ENCODE data around the gene TTYH3.

The TTYH3 gene

GRCh38 chr7:2628130-2628482, 3.7 kb upstream of the TTYH3 start:
- Mint-ChIP-seq H3K4me1 (ENCODE audit: low read depth in 2 of 2) (peaks cover 9 to 10% of the 10 kb centered on the region in 2 donors), H3K27me3 (peaks cover 0 to 16% of the 10 kb centered on the region in 2 donors), H3K27ac (no peak overlapping the region), H3K36me3 (ENCODE audit: insufficient read depth) (peaks cover 7% of the 10 kb centered on the region), H3K4me3 (no peak overlapping the region), H3K9me3 (no peaks in the 10 kb centered on the region)
- no peak for ATAC-seq (replicated peaks)
- DNase-seq, result no peak

- Mint-ChIP-seq H3K27me3 (peaks cover 0 to 16% of the 10 kb centered on the region in 2 donors), H3K4me3 (no peak overlapping the region), H3K36me3 (ENCODE audit: insufficient read depth) (peaks cover 7% of the 10 kb centered on the region), H3K4me1 (ENCODE audit: low read depth in 2 of 2) (peaks cover 16 to 18% of the 10 kb centered on the region in 2 donors), H3K27ac (no peak overlapping the region), H3K9me3 (no peaks in the 10 kb centered on the region)
- DNase-seq (no peak), ATAC-seq (replicated peaks) (no peak)
These were observed 2.9 kb upstream of the TTYH3 start for GRCh38 chr7:2628891-2629290.

- ATAC-seq (replicated peaks), result no peak
- H3K4me1 Mint-ChIP-seq (ENCODE audit: low read depth in 2 of 2), result peaks cover 20 to 22% of the 10 kb centered on the region in 2 donors
- no peak overlapping the region for H3K27ac Mint-ChIP-seq
- peaks cover 0 to 16% of the 10 kb centered on the region in 2 donors for H3K27me3 Mint-ChIP-seq
- H3K36me3 Mint-ChIP-seq (ENCODE audit: insufficient read depth), result peaks cover 7% of the 10 kb centered on the region
- H3K9me3 Mint-ChIP-seq, result no peaks in the 10 kb centered on the region
- no peak overlapping the region for H3K4me3 Mint-ChIP-seq
- DNase-seq, result no peak
These were observed 1.8 kb upstream of the TTYH3 start for GRCh38 chr7:2629746-2630681.

- H3K36me3 Mint-ChIP-seq (ENCODE audit: insufficient read depth), result peaks cover 7% of the 10 kb centered on the region
- peak overlapping the region; percentile 82 to 87 for H3K27ac Mint-ChIP-seq
- peak overlapping the region; percentile 91 to 94 for H3K4me3 Mint-ChIP-seq
- H3K27me3 Mint-ChIP-seq, result peaks cover 0 to under 1% of the 10 kb centered on the region in 2 donors
- DNase-seq (peak in 1 of 3 experiments; percentile 19), ATAC-seq (replicated peaks) (no peak)
- H3K4me1 Mint-ChIP-seq (ENCODE audit: low read depth in 2 of 2), result peaks cover 26 to 28% of the 10 kb centered on the region in 2 donors
- no peaks in the 10 kb centered on the region for H3K9me3 Mint-ChIP-seq
These were observed 1.1 kb downstream of the TTYH3 start for GRCh38 chr7:2632733-2633537.

- DNase-seq (no peak), ATAC-seq (replicated peaks) (no peak)
- Mint-ChIP-seq H3K9me3 (no peaks in the 10 kb centered on the region), H3K27ac (peak overlapping the region; percentile 82 to 87), H3K4me3 (peak overlapping the region; percentile 91 to 94), H3K27me3 (no peaks in the 10 kb centered on the region), H3K36me3 (ENCODE audit: insufficient read depth) (peaks cover 7% of the 10 kb centered on the region), H3K4me1 (ENCODE audit: low read depth in 2 of 2) (peaks cover 26 to 28% of the 10 kb centered on the region in 2 donors)
These were observed 1.9 kb downstream of the TTYH3 start for GRCh38 chr7:2633538-2634266.

GRCh38 chr7:2634267-2635145, 2.7 kb downstream of the TTYH3 start:
- no peaks in the 10 kb centered on the region for H3K9me3 Mint-ChIP-seq
- DNase-seq (no peak), ATAC-seq (replicated peaks) (no peak)
- peaks cover 26 to 28% of the 10 kb centered on the region in 2 donors for H3K4me1 Mint-ChIP-seq (ENCODE audit: low read depth in 2 of 2)
- peak overlapping the region; percentile 82 to 87 for H3K27ac Mint-ChIP-seq
- H3K36me3 Mint-ChIP-seq (ENCODE audit: insufficient read depth), result peaks cover 3% of the 10 kb centered on the region
- H3K27me3 Mint-ChIP-seq, result no peaks in the 10 kb centered on the region
- H3K4me3 Mint-ChIP-seq, result peak overlapping the region; percentile 91 to 94

GRCh38 chr7:2635148-2635668, 3.4 kb downstream of the TTYH3 start:
- peaks cover 26 to 28% of the 10 kb centered on the region in 2 donors for H3K4me1 Mint-ChIP-seq (ENCODE audit: low read depth in 2 of 2)
- H3K9me3 Mint-ChIP-seq, result no peaks in the 10 kb centered on the region
- DNase-seq (no peak), ATAC-seq (replicated peaks) (no peak)
- H3K27ac Mint-ChIP-seq, result peak overlapping the region in 1 of 2 donors; percentile 41
- no peaks in the 10 kb centered on the region for H3K27me3 Mint-ChIP-seq
- peaks cover 3% of the 10 kb centered on the region for H3K36me3 Mint-ChIP-seq (ENCODE audit: insufficient read depth)
- peak overlapping the region in 1 of 2 donors; percentile 27 for H3K4me3 Mint-ChIP-seq

GRCh38 chr7:2635810-2636701, 4.3 kb downstream of the TTYH3 start:
- Mint-ChIP-seq H3K27me3 (no peaks in the 10 kb centered on the region), H3K4me3 (no peak overlapping the region), H3K4me1 (ENCODE audit: low read depth in 2 of 2) (peaks cover 26 to 27% of the 10 kb centered on the region in 2 donors), H3K27ac (peak overlapping the region; percentile 41), H3K9me3 (no peaks in the 10 kb centered on the region), H3K36me3 (ENCODE audit: insufficient read depth) (peaks cover 3% of the 10 kb centered on the region)
- ATAC-seq (replicated peaks) (no peak), DNase-seq (no peak)

GRCh38 chr7:2637066-2637471, 5.3 kb downstream of the TTYH3 start:
- Mint-ChIP-seq H3K9me3 (no peaks in the 10 kb centered on the region), H3K36me3 (ENCODE audit: insufficient read depth) (no peaks in the 10 kb centered on the region), H3K4me3 (no peak overlapping the region), H3K27me3 (no peaks in the 10 kb centered on the region), H3K4me1 (ENCODE audit: low read depth in 2 of 2) (peaks cover 22 to 24% of the 10 kb centered on the region in 2 donors), H3K27ac (no peak overlapping the region)
- ATAC-seq (replicated peaks), result no peak
- no peak for DNase-seq

- Mint-ChIP-seq H3K36me3 (ENCODE audit: insufficient read depth) (peaks cover 4% of the 10 kb centered on the region), H3K9me3 (no peaks in the 10 kb centered on the region), H3K27me3 (no peaks in the 10 kb centered on the region), H3K4me3 (no peak overlapping the region), H3K27ac (no peak overlapping the region), H3K4me1 (ENCODE audit: low read depth in 2 of 2) (peaks cover 18 to 20% of the 10 kb centered on the region in 2 donors)
- DNase-seq (no peak), ATAC-seq (replicated peaks) (no peak)
These were observed 5.9 kb downstream of the TTYH3 start for GRCh38 chr7:2637505-2638223.
